ENCODE results near the gene JPH2.

JPH2 gene

DNA sequence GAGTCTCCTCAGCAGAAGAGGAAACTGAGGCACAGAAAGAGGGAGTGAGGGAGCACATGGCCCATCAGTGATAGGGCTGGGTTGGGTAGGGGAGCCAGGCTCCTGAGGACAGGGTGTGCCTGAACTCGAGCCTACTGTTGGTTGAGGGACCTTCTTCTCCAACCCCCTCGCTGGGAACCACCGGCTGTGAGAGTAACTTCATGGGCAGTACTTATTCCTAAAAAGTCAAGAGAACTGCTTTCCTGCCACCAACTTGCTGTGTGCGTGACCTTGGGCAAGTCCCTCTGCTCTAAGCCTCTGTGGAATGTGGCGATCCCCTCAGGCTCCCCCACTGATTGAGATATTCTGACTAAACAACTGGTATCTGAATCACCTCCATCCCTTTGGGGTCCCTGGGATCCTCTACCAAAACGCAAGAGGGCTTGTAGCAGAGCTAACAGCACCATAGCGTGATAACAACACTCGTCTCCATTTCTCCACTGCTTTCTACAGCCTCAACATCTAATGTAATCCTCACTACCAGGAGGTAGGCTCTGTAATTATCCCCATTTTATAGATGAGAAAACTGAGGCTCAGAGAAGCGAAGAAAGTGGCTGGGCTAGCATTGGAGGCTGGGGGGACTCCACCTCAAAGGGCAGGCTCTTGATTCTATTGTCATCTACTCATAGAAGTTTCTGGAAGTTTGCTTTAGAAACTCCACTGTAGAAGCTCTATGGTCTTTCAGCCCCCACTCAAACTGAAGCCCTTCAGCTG lies 76.0 kb downstream of the JPH2 start:
- H3K4me3 ChIP-seq (ENCODE audit: control insufficient read depth, low read depth, low read length) = no peak overlapping the region
- no peak for DNase-seq (ENCODE audit: low read depth)
- no peak for TF ChIP-seq CTCF (conservative IDR thresholded peaks at IDR 0.05; ENCODE audit: control insufficient read depth, insufficient read depth, low read depth, low read length)

DNA sequence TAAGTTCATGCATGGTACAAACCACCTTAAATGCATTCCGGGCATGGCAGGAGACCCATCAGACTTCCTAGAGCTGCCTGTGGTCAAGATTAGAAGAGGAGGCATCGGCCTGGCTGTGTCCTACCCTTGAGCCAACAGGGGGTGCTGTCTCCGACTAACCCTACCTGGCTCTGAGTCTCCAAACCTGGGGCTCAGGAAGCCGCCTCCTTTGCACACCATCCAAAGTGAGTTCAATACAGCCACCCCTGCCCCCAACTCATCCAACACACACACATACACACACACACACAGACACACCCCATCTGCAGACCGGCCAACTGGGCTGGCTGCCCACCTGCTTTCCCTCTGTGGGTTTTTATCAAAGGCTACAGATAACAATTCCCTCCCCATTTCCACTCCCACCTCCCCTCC lies 77.0 kb downstream of the JPH2 start:
- peak; percentile 23 for TF ChIP-seq CTCF (conservative IDR thresholded peaks at IDR 0.05; ENCODE audit: control insufficient read depth, insufficient read depth, low read depth, low read length)
- no peak overlapping the region for H3K4me3 ChIP-seq (ENCODE audit: control insufficient read depth, low read depth, low read length)
- DNase-seq (ENCODE audit: low read depth) = no peak

DNA sequence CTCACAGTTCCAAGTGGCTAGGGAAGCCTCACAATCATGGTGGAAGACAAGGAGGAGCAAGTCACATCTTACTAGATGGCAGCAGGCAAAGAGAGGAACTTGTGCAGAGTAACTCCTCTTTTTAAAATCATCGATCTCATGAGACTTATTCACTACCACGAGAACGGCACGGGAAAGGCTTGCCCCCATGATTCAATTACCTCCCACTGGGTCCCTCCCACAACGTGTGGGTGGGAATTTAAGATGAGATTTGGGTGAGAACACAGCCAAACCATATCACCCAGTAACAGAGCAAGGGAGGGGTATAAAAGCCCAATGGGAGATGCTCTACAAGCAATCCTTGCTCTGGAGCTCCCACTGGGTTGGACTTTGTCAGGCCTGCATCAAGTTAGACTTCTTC lies 80.4 kb downstream of the JPH2 start:
- TF ChIP-seq CTCF (conservative IDR thresholded peaks at IDR 0.05; ENCODE audit: control insufficient read depth, insufficient read depth, low read depth, low read length) = no peak
- DNase-seq (ENCODE audit: low read depth) = no peak

DNA sequence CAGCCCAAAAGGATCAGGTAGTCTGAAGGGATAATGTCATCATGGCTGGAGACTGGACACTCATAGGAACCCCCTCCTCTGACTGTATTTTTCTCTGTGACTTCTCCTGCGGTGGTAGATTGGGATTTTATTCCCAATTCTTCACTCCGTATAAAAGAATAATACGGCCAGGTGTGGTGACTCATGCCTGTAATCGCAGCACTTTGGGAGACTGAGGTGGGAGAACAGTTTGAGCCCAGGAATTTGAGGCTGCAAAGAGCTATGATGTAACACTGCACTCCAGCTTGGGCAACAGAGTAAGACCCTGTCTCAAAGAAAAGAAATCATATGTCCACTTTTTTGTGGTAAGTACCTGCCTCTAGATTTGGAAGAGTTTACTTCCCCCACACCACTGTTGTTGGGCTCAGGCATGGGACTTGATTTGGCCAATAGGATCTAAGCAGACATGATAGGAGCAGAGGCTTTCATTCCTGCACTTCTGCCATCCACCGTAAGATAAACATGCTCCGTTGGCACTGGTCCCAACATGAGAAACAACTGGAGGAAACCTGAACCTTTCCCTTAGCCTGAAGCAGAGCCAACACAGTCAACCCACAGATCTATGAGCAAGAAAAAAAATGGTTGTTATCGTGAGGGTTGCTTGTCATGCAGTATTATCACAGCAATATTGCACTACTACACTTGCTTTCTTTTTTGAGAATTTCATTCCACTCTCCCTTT lies 82.0 kb downstream of the JPH2 start:
- DNase-seq (ENCODE audit: low read depth) = peak; percentile 79
- no peak for TF ChIP-seq CTCF (conservative IDR thresholded peaks at IDR 0.05; ENCODE audit: control insufficient read depth, insufficient read depth, low read depth, low read length)
- H3K4me3 ChIP-seq (ENCODE audit: control insufficient read depth, low read depth, low read length) = no peak overlapping the region

More for the DNA sequence above, 80.4 kb downstream of the JPH2 start:
- H3K4me3 ChIP-seq (ENCODE audit: control insufficient read depth, low read depth, low read length) = no peak overlapping the region

- DNase-seq (ENCODE audit: low read depth) = no peak
- TF ChIP-seq CTCF (conservative IDR thresholded peaks at IDR 0.05; ENCODE audit: control insufficient read depth, insufficient read depth, low read depth, low read length) = no peak
- H3K4me3 ChIP-seq (ENCODE audit: control insufficient read depth, low read depth, low read length) = no peak overlapping the region
Observed at GRCh38 chr20:44102582-44102981, 84.4 kb downstream of the JPH2 start.

GRCh38 chr20:44099832-44100231 lies 87.2 kb downstream of the JPH2 start:
- no peak for DNase-seq (ENCODE audit: low read depth)
- no peak overlapping the region for H3K4me3 ChIP-seq (ENCODE audit: control insufficient read depth, low read depth, low read length)
- TF ChIP-seq CTCF (conservative IDR thresholded peaks at IDR 0.05; ENCODE audit: control insufficient read depth, insufficient read depth, low read depth, low read length) = no peak

Data from fibroblast of mammary gland (primary cell).